HG03039 (cell line): Measurements from ENCODE around the gene AOPEP.
"Not testable (repeated sequence)": the region's sequence is repeated elsewhere in the genome, so short reads cannot be mapped to it uniquely, and the experiment has no call there.

Source experiments
- ATAC-seq: cut with Tn5 transposase; IDR thresholded peaks from one replicate; pipeline ENCODE4 v1.9.1; 2021; ENCODE audit warnings: mild to moderate bottlenecking, moderate library complexity; ENCODE audit not compliant: unreplicated experiment

The AOPEP gene

DNA sequence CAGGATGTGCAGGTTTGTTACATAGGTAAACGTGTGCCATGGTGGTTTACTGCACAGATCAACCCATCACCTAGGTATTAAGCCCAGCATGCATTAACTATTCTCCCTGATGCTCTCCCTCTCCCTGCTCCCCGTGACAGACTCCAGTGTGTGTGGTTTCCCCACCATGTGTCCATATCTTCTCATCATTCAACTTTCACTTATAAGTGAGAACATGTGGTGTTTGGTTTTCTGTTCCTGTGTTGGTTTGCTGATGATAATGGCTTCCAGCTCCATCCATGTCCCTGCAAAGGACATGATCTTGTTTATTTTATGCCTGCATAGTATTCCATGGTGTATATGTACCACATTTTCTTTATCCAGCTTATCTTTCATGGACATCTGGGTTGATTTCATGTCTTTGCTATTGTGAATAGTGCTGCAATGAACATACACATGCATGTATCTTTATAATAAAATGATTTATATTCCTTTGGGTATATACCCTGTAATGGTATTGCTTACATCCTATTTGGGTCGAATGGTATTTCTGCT, 103.6 kb downstream of the AOPEP start:
- ATAC-seq = not testable (repeated sequence)

DNA sequence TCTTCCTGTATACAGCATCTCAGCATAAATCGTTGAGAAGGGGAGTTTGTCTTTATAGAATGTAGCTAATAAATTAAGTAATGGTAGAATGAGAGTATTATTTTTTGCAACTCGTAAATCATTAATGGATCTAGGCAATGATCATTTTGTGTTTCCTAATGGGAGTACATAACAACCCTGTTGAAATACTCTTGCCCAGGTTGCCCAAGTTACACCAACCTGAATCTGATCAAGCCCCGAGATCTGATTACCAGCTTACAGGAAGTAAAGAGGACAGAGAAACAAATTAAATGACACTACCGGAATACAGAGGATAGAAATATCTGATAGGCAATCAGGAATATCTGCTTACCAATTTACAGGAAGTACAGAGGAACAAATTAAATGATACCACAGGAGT, 107.3 kb downstream of the AOPEP start:
- no peak for ATAC-seq

DNA sequence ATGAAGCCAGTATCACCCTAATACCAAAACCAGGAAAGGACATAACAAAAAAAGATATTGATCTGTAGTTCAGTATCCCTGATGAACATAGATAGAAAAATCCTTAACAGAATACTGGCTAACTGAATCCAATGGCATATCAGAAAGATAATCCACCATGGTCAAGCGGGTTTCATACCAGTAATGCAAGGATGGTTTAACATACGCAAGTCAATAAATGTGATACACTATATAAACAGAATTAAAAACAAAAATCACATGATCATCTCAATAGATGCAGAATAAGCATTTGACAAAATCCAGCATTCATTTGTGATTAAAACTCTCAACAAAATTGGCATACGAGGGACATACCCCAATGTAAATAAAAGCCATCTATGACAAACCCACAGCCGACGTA, 110.9 kb downstream of the AOPEP start:
- no peak for ATAC-seq

DNA sequence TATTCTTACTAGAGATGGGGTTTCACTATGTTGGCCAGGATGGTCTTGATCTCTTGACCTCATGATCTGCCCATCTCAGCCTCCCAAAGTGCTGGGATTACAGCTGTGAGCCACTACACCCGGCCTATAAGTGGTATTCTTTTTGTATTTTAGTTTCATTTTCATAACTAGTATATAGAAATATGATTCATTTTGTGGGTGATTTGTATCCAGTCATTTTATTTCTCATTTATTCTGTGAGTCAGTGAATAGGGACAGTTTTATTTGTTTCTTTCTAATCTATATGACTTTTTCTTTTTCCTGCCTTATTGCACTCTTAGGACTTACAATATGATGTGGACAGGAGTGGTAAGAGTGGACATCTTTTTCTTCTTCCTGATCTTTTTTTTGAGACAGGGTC, 112.9 kb downstream of the AOPEP start:
- ATAC-seq = no peak

DNA sequence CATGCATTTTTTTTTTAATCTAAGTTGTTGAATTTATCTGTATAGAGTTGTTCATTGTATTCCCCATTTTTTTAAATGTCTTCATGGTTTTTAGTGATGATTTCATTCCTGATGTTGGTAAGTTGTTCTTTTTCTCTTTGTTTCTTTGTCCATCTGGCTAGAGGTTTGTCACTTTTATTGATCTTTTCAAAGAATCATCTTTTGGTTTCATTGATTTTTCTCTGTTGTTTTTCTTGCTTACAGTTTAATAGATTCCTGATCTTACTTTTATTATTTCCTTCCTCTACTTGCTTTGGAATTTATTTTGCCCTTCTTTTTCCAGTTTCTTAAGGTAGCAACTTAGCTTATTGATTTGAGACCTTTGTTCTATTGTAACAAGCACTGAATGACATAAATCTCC, 114.2 kb downstream of the AOPEP start:
- no peak for ATAC-seq

DNA sequence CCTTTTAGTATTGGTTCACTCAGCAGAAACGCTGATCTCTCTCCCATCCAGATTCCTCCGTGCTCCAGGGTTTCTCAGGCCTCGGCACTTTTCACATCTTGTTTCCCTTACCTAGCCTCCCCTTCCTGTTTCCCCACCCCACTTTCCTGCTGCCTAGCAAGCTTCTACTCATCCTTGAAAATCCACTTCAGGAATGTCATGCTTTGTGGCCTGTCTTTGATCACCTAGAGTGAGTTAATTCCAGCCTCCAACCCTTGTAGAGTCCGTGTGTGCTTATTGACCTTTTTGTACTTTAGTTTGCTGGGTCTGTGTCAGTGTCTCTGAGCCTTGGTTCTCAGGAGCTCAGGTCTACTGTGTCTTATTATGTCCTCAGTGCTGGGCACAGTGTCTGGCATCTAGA, 116.6 kb downstream of the AOPEP start:
- no peak for ATAC-seq

DNA sequence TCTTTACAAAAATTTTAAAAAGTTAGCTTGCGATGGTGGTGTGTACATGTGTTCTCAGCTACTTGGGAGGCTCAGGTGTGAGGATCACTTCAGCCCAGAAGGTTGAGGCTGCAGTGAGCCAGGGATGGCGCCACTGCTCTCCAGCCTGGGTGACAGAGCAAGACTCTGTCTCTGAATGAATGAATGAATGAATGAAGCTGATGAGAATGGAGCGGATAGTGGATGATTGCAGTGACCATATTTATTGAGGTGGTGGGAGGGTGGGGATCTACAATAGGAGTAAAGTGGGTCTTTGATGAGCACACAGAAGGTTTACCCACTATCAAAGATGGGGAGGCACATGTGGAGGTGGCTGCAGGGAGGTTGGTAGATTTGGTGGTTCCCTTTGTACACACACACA, 120.2 kb downstream of the AOPEP start:
- ATAC-seq = no peak

DNA sequence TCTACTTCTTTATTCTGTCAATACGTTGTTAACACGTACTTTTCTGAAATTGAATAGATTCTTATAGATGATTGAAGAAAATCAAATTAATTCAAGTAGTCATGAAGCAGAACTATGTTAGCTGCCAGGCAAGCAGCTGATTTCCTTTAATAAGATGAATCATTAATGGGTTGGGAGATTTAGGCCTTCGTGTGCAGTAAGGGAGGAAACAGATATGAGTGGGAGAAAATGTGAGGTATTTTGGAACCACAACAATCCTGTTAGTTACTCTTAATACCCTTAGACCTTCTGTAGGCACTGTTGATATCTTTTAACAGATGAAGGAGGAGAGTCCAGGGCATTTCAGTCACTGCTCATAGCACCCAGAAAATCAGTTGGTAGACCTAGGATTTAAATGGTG, 121.0 kb downstream of the AOPEP start:
- ATAC-seq = no peak

DNA sequence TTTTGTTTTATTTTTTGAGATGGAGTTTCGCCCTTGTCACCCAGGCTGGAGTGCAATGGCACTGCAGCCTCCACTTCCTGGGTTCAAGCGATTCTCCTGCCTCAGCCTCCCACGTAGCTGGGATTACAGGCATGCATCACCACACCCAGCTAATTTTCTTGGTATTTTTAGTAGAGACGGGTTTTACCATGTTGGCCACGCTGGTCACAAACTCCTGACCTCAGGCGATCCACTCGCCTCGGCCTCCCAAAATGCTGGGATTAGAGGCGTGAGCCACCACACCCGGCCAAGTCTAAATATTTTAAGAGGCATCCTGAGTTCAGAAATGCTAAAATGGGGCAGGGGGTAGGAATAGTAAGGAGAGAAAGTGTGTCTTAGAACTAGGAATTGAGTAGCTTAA, 122.3 kb downstream of the AOPEP start:
- ATAC-seq = not testable (repeated sequence)

DNA sequence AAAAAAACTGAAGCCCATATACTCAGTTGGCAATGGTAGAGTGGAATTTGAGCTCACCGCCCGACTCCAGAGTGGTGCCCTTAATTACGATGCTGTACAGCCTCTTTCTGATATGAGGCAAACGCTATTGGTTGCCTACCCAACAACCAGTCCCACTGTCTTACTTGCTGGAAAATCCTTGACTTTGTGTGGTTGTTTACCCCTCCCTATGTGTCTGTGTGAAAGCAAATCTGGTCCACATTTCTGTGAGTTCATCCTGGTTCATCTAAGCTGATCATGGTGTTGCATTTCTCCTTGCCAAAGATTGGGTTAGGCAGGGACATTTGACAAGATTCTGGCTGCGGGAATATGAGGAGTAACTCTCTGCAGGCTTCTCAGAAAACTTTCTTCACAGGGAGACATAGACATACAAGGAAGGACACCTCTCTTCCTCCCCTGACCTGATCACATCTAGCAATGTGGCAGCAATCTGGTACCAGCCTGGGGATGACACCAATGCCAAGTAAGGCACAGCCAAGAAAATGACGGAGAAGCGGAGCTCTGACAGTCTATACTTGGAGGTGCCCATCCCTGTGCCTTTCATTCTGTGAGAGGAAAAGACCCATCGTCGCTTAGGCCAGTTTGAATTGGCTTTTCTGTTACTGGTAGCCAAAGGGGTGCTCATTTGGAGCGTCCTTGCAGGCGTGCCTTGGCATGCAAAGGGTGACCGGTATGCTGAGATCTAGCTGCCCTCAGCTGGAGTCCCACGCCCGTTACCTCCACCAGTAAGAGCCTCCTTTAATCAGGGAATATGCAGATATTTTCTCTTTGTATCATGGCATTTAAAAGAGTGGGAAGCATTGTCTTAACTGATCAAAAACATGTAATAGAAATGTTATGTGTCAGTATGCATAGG, 124.3 kb downstream of the AOPEP start:
- ATAC-seq = no peak

DNA sequence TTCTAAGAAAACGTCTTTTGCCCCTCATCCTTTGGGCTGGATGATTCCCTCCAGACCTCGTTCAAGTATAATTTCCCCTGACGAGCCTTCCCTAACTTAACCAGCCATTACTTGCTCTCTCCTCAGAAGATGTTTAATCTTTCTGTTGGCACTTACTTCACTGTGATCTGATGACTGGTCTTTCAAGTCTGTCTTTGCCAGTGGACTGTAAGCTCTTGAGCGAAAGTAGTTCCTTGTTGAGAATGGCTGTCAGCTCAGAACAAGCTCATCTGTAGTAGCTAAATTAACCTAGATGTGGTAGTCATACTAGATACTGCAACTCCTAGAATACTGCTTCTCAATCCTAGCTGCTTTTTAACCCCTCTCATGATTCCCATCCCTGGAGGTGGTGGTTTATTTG, 125.0 kb downstream of the AOPEP start:
- no peak for ATAC-seq

DNA sequence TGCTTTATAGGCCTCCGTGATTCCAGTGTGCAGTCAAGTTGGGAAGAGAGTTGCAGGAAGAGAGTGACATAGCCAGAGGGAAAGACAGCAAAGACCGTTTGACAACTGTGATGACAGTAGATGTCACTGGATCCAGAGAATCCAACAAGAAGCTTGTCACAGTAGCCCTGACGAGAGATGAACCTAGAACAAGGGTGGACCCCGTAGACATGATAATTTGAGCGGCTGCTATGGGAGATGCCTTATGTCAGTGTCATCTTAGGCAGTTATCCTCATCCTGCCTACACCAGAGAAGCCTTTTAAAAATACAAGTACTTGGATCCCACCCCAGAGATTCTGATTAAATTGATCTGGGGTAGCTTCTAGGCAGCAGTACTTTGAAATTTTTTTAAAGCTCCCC, 125.4 kb downstream of the AOPEP start:
- no peak for ATAC-seq

DNA sequence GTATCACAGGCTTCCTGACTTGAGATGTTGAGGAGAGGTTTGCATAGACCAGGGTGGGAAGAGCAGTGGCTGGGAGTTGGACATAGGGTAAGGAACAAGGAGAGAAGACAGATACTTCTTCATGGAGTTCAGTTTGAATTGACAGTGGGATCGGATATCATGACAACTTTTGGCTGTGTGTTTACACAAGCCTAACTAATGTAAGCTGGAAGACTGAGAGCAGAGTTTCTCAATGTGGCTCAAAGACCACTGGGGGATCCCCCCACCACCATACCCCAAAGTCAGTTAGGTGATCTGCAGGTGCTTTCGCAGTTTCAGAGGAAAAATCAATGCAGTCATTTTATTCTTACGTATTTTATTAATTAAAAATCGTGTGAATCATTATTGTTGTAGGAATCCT, 125.9 kb downstream of the AOPEP start:
- no peak for ATAC-seq

DNA sequence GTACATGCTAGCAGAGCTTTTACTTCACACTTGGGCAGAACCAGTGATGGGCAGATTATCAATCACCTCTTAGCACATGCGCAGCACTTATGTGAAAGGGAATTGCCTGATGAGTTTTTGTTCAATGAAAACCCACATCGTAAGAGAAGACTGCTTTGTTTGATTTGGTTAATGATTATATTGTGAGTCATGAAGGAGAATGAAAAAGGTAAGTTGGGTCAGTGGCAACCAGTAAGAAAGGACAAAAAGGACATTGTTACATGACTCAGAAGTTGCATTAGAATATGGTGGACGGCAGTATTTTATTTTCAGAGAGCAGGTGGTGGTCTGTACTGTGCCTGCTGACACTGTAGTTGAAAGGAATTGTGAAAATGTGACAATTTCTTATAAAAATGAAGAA, 127.4 kb downstream of the AOPEP start:
- no peak for ATAC-seq

DNA sequence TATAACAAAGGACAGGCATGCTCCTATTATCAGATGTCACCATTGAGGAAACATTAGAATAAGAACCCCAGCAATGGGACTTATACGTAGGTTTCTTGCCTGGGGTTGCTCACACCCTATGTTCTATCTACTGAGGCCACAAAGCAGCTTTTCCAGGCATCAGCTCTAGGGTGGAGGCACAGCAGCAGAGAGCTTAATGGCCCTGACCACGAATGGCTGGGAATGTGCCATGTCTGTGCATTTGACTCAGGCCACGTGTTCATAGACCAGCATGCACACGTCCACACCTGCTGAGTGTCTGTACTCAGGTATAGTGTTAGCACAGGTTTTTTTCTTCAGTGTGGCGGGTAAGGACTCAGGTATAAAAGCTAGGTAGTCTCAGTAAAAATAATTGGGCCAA, 129.4 kb downstream of the AOPEP start:
- no peak for ATAC-seq

DNA sequence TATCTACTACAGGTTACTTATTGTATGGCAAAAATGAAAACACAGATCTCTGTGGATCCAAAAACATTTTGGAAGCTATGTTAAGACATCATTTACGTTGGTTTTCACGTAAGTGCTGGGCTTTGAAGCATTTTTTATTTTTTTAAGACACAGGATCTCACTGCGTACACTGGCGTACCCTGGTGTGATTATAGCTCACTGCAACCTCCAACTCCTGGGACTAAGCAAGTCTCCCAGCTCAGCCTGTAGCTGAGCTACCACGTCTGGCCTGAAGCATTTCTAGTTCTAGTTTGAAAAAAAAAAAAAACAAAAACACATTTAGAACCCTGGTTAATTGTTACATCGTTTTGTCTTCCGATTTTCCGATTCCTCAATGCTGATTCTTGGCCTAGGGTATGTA, 131.3 kb downstream of the AOPEP start:
- no peak for ATAC-seq

DNA sequence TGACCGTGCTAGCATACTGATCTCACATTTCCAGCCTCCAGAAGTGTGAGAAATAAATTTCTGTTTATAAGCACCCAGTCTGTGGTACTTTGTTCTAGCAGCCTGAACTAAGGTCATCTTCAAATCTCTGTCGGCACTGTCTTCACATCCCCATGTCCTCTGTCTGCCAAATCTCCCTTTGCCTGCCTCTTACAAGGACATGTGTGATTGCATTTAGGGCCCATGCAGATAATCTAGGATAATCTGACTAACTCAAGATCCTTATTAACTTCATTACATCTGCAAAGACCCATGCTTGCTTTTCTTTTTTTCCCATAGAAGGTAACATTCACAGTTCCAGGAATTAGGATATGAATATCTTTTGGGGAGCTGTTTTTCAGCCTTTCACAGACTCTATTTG, 132.7 kb downstream of the AOPEP start:
- no peak for ATAC-seq

DNA sequence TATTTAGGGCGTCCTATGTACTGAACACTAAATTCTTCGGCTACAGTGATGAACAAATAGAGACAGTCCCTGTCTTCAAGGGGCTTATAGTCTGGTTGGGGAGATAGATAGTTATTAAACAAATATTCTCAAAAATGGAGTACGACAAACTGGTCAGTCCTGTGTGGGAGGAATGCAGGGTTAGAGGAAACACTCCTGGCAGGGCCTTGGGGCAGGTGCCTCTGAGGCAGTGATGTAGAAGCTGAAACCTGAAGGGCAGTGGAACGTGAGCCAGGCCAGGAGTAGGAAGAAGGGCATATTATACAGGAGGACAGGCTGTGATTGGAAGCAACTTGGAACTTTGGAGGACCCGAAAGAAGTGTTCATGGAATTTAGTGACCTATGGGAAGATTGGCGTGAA, 133.4 kb downstream of the AOPEP start:
- no peak for ATAC-seq

DNA sequence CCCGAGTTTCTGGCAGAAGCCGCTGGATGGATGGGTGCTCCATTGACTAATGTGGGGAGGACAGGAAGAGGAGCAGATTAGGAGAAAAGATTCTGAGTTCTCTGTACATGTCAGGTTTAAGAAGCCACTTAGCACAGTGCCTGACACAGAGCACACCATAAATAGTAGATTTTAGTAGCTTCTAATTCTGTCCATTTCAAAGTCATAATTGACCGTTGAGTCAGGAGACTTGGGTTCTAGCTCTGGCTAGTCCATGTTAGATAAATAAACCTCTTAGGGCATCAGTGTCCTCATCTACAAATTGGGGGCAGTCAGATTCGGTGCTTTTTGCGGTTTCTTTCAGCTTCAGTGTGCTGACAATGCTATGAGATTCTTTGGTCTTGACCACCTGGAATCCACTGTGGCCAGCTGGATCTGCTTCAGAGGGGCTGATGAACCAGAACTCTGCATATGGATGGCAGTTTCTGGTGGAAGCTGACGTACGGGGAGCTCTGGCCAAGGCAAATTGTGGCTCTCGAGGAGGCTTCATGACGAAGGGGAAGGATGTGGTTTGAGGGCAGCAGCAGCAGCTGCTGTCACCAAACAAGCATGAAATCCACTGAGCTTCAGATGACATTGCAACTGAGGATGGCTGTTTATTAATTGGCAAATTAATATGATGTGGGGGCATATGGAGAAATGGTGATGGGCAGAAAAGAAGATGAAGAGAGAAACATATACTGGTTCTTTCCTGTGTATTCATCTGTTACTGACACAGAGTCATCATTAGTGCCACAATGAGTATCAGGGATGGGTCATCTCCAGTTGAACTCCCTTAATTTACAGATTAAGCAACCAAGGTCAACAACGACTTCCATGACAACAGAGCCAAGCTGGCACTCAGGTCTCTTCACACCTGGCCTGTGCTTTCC, 134.4 kb downstream of the AOPEP start:
- ATAC-seq = peak; percentile 78

DNA sequence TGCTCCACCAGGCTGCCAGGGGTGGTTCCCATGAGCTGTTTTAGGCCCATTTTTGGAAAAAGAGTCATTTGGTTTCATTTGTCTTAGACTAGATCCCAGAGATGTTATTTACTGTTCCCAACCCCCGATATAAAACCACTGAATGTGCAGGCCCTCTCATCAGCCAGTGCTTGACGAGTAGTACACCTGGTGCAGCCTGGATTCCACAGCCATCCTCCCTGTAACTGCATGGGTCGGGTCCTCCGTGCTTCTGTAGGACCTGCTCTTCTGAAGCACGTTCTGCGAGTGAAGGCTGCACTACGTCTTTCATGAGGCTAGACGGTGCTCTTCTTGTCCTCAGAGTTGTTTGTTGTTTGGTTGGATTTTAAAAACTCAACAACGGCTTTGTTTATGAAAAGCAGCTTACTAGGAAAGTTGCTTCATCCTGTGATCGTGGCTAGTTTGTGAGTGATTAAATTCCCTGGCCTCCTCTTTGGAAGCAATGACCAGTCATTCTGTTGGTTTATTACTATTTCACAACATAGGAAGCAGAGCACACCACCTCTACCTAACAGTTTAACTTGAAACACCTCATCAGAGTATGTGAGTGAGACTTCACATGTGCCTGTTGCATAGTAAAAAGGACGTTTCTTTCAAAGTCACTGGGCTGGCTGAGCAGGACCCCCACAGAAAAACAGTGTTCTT, 135.2 kb downstream of the AOPEP start:
- ATAC-seq = no peak

DNA sequence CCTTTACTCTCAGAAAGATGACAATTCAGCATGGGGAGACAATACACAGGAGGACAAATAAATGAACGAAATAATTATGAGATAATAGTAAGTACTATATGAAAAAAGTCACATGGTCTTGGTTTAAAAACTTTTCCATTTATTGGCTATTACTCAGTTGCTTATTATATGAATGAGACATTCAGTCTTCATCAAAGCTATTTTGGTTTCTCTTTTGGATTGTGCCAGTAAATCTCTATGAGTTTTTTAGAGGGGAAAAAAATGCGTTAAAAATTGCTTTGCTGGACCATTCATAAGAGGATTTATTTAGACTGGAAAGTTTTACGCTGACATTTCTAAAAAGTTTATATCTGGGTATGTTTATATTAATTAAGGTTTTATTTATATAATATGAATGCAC, 137.7 kb downstream of the AOPEP start:
- ATAC-seq = no peak
